HFF-Myc (cell line): ENCODE measurements around the gene MLN.

ENCODE experiments used
- DNase-seq: peaks from one replicate; pipeline ENCODE4 v3.0.0-alpha.2; 2011; ENCODE audit warnings: low read depth; ENCODE audit errors: extremely low read depth
- H3K4me3 ChIP-seq: replicated peaks from 2 replicates; pipeline ENCODE4 v1.5.1; 2011; ENCODE audit warnings: low read depth, mild to moderate bottlenecking, control low read depth, low read length
- CTCF ChIP-seq: IDR thresholded peaks from 2 replicates; pipeline ENCODE4 v1.5.1; 2012; ENCODE audit warnings: mild to moderate bottlenecking, low read depth, low read length, control low read depth; ENCODE audit errors: missing control alignments

The MLN gene

GRCh38 chr6:33788694-33789549, 14.9 kb downstream of the MLN start, which contains the start of gene LEMD2:
Gene LEMD2 (minus strand): TSS chr6:33789130. CDS start chr6:33789116, 14 bp downstream.
- TF ChIP-seq CTCF = no peak
- H3K4me3 ChIP-seq = peak within 1 kb of the TSS; percentile 51
- DNase-seq = peak; percentile 73

- TF ChIP-seq CTCF = no peak
- DNase-seq = no peak
- peak overlapping the region; percentile 51 for H3K4me3 ChIP-seq
Observed at GRCh38 chr6:33787954-33788693, 15.7 kb downstream of the MLN start.

GRCh38 chr6:33787346-33787953, 16.4 kb downstream of the MLN start:
- DNase-seq = no peak
- no peak for TF ChIP-seq CTCF

GRCh38 chr6:33786736-33787135, 17.1 kb downstream of the MLN start:
- no peak for DNase-seq
- no peak for TF ChIP-seq CTCF
- peak overlapping the region; percentile 51 for H3K4me3 ChIP-seq

More at GRCh38 chr6:33787346-33787953, 16.4 kb downstream of the MLN start:
- peak overlapping the region; percentile 51 for H3K4me3 ChIP-seq

GRCh38 chr6:33785778-33786177, 18.0 kb downstream of the MLN start:
- H3K4me3 ChIP-seq = peak overlapping the region; percentile 14; the same call in 1 of the 2 replicates
- no peak for TF ChIP-seq CTCF
- DNase-seq = no peak

- DNase-seq = no peak
- TF ChIP-seq CTCF = no peak
Observed at GRCh38 chr6:33784787-33785186, 19.0 kb downstream of the MLN start.

More at GRCh38 chr6:33784787-33785186, 19.0 kb downstream of the MLN start:
- no peak overlapping the region for H3K4me3 ChIP-seq
